ENCODE measurements around the gene RFTN1.

Gene RFTN1

DNA sequence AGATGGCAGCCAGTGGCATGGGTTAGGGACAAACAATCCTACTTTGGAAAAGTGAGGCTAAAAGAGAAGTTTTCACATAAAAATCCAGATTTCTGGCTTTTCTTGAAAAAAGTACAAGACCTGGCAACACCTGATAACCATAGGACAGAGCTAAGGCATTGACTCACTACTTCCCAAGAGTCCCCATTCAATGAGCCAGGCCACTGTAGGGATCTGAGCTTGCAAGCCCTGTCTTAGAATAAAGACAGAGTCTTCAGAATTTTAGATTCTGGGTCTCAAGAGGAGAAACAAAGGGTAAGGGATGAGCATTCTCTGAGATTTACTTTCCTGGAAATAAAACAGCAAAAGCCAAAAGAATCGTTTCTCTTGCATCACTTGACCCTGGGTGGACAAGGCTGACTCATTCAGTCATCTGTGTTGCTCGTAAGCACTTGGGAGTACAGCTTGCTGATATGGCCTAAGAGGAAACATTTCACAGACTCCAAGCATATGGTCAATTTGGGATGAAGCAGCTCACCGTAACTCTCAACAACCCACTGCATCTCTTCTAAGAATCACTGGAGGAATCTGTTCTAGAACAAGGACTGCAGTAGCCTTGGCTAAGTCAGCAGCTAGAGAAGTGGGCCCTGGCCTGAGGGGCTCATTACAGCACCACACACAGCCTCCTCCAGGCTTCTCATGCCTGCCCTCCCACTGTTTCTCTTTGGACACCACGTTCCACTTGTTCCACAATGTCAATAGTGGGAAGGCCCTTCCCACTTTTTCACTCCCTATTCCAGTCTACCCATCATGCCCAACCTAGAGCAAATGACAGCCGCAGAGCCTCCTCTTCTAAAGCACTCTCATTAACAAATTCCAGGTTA, 86.2 kb downstream of the RFTN1 start:
- TF ChIP-seq, protein P1, sequence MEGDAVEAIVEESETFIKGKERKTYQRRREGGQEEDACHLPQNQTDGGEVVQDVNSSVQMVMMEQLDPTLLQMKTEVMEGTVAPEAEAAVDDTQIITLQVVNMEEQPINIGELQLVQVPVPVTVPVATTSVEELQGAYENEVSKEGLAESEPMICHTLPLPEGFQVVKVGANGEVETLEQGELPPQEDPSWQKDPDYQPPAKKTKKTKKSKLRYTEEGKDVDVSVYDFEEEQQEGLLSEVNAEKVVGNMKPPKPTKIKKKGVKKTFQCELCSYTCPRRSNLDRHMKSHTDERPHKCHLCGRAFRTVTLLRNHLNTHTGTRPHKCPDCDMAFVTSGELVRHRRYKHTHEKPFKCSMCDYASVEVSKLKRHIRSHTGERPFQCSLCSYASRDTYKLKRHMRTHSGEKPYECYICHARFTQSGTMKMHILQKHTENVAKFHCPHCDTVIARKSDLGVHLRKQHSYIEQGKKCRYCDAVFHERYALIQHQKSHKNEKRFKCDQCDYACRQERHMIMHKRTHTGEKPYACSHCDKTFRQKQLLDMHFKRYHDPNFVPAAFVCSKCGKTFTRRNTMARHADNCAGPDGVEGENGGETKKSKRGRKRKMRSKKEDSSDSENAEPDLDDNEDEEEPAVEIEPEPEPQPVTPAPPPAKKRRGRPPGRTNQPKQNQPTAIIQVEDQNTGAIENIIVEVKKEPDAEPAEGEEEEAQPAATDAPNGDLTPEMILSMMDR (IDR thresholded peaks at IDR 0.05; ENCODE audit: borderline replicate concordance, insufficient read depth, low read depth, low read length) = no peak
- no peak overlapping the region for H3K4me3 ChIP-seq (ENCODE audit: low read depth, low read length)

DNA sequence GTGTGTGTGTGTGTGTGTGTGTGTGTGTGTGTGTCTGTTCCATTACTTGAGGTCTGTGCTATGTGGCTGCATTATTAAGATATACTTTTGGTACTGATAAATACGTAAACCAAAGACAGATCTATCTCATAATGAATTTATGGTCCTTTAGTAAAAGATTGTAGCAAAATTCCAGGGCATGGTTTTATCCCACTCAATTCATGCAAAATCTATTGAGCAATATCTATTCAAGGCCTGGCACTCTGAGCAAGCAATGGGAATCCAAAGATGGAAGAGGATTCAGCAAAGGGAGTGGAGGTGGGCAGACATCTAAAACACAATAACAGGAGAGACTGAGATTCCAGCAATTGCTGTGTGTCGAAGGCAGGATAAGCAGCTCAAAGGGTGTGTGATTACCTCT, 86.8 kb downstream of the RFTN1 start:
- TF ChIP-seq, protein P1 (IDR thresholded peaks at IDR 0.05; ENCODE audit: borderline replicate concordance, insufficient read depth, low read depth, low read length) = no peak
- H3K4me3 ChIP-seq (ENCODE audit: low read depth, low read length) = no peak overlapping the region

DNA sequence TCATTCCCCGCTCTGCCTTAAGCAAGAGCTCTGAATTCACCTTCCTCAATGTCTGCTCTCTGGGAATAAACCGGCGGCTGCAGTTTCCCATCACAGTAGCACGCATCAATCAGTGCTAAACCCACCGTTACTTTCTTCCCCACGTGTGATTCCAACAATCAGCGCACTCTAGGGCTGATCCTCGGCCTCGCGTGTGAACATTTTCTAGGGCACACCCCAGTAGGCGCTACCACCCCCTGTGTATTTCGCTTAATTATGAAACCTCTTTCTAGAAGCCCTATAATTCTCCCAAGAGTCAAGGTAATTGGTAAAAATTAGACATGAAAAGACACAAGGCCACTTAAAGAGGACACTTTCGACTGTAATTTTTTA, 87.5 kb downstream of the RFTN1 start:
- TF ChIP-seq, protein P1 (IDR thresholded peaks at IDR 0.05; ENCODE audit: borderline replicate concordance, insufficient read depth, low read depth, low read length) = no peak
- H3K4me3 ChIP-seq (ENCODE audit: low read depth, low read length) = no peak overlapping the region

DNA sequence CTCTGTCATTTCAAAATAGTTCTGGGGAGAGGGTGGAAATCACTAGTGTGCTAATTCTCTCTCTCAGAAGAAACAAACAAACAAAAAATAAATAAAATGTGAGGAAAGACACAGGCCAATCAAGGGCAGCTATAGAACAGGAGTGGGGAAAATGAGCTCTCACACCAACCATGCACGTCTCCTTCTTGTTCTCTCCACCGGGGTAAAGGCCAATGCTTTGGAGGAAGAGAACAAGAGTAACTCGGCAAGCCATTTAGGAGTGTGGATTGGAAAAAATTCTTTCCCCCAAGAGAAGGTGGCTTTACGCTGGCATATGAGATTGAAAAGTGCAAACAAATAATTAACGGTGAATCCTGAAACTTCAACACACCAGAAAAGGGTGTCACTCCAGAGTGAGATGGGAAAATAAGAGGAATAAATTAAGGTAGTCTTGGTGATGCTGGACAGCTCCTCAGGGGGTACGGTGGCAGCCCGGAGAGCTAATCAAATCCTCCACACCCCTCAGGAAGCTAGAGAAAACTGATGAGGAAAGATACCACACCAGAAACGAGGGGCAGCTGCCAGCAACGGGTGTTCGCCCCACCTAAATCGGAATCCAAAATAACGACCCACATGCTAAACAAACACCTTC, 88.0 kb downstream of the RFTN1 start:
- TF ChIP-seq, protein P1 (IDR thresholded peaks at IDR 0.05; ENCODE audit: borderline replicate concordance, insufficient read depth, low read depth, low read length) = no peak
- H3K4me3 ChIP-seq (ENCODE audit: low read depth, low read length) = no peak overlapping the region

DNA sequence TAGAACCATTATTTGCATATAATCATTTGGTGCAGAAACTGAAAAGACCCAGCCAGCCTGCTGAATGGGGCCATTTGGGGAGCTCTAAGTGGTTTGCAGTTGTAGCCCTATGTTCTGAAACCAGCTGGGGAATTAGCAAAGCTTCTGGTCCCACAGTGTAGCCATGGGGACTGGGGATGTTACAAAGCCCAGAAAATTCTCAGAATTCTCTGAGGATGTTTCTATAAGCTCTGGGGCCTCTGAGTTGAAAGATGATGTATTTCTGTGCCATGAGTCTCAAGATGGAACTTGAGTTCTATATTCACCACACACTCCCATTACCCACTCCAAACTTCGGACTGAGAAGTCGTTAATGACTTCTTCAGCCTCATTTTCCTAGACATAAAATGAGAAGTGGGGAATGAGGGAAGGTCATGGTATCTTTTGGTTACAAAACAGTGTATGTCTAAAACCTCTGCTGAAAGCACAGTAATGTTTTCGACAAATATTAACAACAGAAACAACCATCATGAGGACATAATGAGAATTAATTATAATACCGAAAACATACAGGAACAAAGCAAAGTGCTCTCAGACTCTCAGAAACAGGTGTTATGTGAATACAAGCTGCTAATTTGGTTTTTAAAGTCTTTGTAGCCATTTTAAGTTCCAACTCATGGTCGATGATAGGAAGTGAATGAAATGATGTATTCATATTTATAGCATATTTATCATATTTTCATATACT, 89.4 kb downstream of the RFTN1 start:
- no peak overlapping the region for H3K4me3 ChIP-seq (ENCODE audit: low read depth, low read length)
- TF ChIP-seq, protein P1 (IDR thresholded peaks at IDR 0.05; ENCODE audit: borderline replicate concordance, insufficient read depth, low read depth, low read length) = no peak

DNA sequence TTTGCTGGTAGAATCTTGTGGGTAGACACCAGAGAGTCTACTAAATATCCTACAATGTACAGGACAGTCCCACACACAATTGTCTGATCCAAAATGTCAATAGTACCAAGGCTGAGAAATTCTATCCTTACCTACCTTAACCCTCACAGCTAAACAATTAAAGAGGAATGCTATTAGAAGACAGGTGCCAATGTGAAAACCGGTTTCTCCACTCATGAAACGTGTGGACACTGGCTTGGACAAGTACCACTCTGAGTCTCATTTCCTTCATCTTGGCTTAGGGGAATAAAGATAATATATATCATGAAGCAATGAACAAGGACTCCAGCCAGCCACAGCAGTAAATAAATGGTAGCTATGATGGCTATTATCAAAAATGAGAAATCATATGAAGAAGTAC, 90.2 kb downstream of the RFTN1 start:
- no peak overlapping the region for H3K4me3 ChIP-seq (ENCODE audit: low read depth, low read length)
- TF ChIP-seq, protein P1 (IDR thresholded peaks at IDR 0.05; ENCODE audit: borderline replicate concordance, insufficient read depth, low read depth, low read length) = no peak
